OCI-M2 (cell line): ENCODE data around the gene RELA.

Source experiments
- DNase-seq: peaks from one replicate; lab custom pipeline; 2025; ENCODE audit not compliant: unreplicated experiment; lab: John Stamatoyannopoulos, UW

The RELA gene

DNA sequence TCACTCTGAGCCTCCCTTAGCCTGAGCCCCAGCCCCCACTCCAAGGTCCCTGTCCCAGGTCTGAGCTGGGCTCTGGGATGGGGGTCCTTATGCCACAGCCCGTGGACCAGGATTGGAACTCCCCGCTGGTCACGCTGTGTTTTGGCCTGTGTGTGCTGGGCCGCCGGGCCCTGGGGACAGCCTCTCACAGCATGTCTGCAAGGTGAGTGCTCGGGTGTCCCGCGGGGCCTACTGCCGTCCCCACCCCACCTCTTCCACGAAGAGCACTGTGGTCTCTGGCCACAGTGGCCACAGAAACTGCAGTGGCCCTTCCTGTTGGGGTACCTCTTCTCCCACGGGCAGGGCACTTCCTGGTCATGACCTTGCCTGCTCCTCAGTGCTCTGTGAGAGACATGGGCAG lies 28.3 kb downstream of the RELA start:
- DNase-seq = no peak

- no peak for DNase-seq
These were observed 28.6 kb downstream of the RELA start for GRCh38 chr11:65634109-65634436.

GRCh38 chr11:65633390-65634108 lies 29.2 kb downstream of the RELA start:
- no peak for DNase-seq

GRCh38 chr11:65630215-65630614 lies 32.5 kb downstream of the RELA start:
- DNase-seq = no peak

GRCh38 chr11:65629579-65629978 lies 33.1 kb downstream of the RELA start:
- no peak for DNase-seq

DNA sequence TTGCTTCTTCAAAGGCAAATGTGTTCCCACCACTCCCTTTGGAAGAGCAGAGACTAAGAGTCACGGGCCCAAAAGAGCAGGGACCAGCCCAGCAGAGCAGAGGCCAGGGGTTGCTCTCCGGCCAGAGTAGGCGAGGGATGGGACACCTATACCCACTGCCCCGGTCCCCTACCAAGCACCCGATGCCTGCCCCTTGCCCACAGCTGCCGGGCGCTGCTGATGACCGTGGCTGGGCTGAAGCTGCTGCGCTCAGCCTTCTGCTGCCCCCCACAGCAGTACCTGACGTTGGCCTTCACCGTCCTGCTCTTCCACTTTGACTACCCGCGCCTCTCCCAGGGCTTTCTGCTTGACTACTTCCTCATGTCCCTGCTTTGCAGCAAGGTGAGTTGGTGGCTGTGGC lies 35.5 kb downstream of the RELA start:
- DNase-seq = no peak

GRCh38 chr11:65625628-65626342 lies 36.9 kb downstream of the RELA start:
- DNase-seq = no peak

- DNase-seq = no peak
These were observed 37.6 kb downstream of the RELA start for GRCh38 chr11:65624931-65625627.

- no peak for DNase-seq
These were observed 38.7 kb downstream of the RELA start for GRCh38 chr11:65623852-65624616.

DNA sequence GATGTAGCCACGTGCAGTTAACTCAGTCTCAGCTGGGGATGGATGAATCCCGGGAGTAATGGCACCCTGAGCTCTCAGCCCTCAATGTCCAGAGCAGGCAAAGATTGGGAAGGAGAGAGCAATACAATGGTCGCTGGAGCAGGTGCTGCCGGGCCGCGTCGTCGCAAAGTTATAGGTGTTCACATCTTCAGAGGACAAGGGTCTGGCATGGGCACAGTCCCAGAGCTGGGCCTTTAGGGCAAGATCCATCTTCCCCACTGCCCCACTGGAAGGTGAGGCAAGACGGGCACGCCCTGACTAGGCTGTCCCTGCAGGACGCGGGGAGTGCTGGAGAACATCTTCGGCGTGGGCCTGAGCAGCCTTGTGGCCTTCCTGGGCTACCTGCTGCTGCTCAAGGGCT lies 39.5 kb downstream of the RELA start:
- DNase-seq = no peak

- no peak for DNase-seq
These were observed 40.7 kb downstream of the RELA start for GRCh38 chr11:65622011-65622410.

DNA sequence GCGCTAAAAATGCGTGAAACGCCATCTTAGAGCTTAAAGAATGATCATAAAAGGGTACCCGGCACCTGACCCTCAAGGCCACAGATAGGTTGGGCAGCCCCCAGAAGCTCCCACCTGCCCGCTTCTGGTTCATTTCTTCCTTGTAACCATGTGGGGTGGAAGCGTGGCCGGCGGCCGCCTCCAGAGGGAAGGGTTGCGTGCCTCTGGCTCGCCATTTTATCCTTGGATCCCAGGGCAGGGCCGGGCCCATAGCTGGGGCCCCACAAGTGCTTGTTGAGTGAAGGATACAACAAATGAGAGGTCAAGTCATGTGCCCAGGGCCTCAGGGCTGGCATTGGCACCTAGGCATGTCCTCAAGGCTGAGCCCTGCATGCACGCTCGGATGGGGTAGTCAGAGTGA lies 41.3 kb downstream of the RELA start:
- no peak for DNase-seq

- no peak for DNase-seq
These were observed 42.0 kb downstream of the RELA start for GRCh38 chr11:65620666-65621065.

DNA sequence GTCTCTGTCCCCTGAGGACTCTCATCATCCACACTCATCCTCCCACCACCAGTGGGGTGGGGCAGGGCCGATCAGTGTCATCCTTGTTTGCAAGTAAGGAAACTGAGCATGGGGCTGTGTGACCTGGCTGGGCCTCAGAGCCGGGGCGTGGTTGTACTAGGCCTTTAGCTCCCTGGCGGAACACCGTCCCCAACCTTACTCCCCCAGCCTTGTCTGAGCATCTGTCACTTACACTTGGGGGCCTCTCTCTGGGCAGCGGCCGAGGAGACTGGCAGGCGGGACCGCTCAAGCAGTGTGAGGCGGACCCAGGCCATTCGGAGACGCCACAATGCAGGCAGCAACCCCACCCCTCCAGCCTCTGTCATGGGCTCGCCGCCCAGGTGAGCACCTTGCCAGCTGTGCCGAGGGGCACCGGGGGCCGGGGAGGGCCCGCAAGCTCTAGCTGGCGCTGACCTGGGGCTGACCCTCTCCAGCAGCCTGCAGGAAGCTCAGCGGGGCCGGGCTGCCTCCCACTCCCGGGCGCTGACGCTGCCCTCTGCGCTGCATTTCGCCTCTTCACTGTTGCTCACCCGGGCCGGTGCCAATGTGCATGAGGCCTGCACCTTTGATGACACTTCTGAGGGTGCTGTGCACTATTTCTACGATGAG lies 43.3 kb downstream of the RELA start:
- no peak for DNase-seq

- no peak for DNase-seq
These were observed 44.0 kb downstream of the RELA start for GRCh38 chr11:65618763-65619162.

- no peak for DNase-seq
These were observed 44.5 kb downstream of the RELA start for GRCh38 chr11:65617990-65618751.

DNA sequence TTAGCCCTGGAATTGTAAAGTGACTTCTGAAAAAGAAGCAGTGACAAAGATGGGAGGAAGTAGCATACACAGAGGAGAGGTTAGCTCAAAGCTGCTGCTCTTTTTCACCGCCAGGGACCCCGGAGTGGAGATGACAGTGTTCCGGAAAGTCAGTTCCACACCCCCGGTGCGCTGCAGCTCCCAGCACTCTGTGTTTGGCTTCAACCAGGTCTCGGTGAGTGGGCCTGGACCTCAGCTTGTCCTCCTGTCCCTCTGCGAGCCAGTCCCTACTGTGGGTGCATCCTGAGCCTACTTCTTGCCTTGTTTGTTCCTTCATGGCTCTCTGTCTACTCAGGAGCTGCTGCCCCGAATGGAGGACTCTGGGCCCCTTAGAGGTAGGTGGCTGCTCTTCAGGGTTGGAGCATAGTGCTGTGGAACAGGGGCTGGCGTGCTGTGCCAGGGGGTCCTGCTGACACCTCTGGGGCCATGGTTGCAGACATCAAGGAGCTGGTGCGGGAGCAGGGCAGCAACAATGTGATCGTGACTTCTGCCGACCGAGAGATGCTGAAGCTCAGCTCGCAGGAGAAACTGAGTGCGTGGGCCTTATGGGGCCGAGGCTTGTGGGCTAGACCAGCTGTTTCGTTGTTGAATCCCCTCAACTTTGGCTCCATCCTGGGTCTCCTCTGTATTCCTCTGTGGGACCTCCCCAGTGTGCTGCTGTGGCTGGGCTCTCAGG lies 45.4 kb downstream of the RELA start:
- DNase-seq = no peak

- no peak for DNase-seq
These were observed 46.1 kb downstream of the RELA start for GRCh38 chr11:65616575-65617001.

GRCh38 chr11:65615950-65616574 lies 46.7 kb downstream of the RELA start:
- DNase-seq = no peak
